ENCODE measurements around the gene GALNTL6. TPM values are rescaled to one million over a fixed set of nuclear protein-coding genes. Genes with fewer than 3 reads are reported as not detected.

GALNTL6 gene
- total RNA-seq, 4 donors from 2014 or later: 0.82 to 0.95 TPM; not detected in 2

GRCh38 chr4:172772781-172773180, 959.6 kb downstream of the GALNTL6 start:
- no peaks in the 10 kb centered on the region for H3K36me3 ChIP-seq
- no peaks in the 10 kb centered on the region for H3K27me3 ChIP-seq
- TF ChIP-seq POLR2AphosphoS5 (IDR thresholded peaks at IDR 0.05) (no peak), POLR2A (IDR thresholded peaks at IDR 0.05) (no peak), EP300 (IDR thresholded peaks at IDR 0.05; ENCODE audit: low read depth) (no peak), CTCF (IDR thresholded peaks at IDR 0.05) (no peak)
- H3K4me1 ChIP-seq: no peaks in the 10 kb centered on the region
- no peaks in the 10 kb centered on the region for H3K9me3 ChIP-seq
- 78% methylated on average over 5 of the region's 5 CpGs for WGBS, 2 donors (ENCODE audit: low coverage in 1 of 2)
- intact Hi-C loops (cut with DNase I; ENCODE audit: low total_unique reads) (no loop called here), in situ Hi-C loops (cut with MboI; ENCODE audit: low pct_ligation_motif_present in 1 of 4, low pct_unique_long_range_greater_than_20kb in 1 of 4, low sequenced_read_pairs in 3 of 4) (no loop called here)
- H3K4me3 ChIP-seq: no peak overlapping the region
- no peak for DNase-seq
- H3K27ac ChIP-seq: no peak overlapping the region

GRCh38 chr4:172776203-172776861, 963.1 kb downstream of the GALNTL6 start:
- WGBS, 2 donors (ENCODE audit: low coverage in 1 of 2): 70 to 83% methylated on average over 3 to 4 of the region's 4 CpGs
- Histone ChIP-seq H3K4me3 (no peak overlapping the region), H3K27ac (no peak overlapping the region), H3K36me3 (no peaks in the 10 kb centered on the region), H3K27me3 (no peaks in the 10 kb centered on the region), H3K4me1 (no peaks in the 10 kb centered on the region), H3K9me3 (no peaks in the 10 kb centered on the region)
- no peak for TF ChIP-seq EP300 (IDR thresholded peaks at IDR 0.05; ENCODE audit: low read depth)
- no peak for TF ChIP-seq CTCF (IDR thresholded peaks at IDR 0.05)
- TF ChIP-seq POLR2A (IDR thresholded peaks at IDR 0.05): no peak
- TF ChIP-seq POLR2AphosphoS5 (IDR thresholded peaks at IDR 0.05): no peak
- no peak for DNase-seq
- intact Hi-C loops (cut with DNase I; ENCODE audit: low total_unique reads) (no loop called here), in situ Hi-C loops (cut with MboI; ENCODE audit: low pct_ligation_motif_present in 1 of 4, low pct_unique_long_range_greater_than_20kb in 1 of 4, low sequenced_read_pairs in 3 of 4) (no loop called here)

GRCh38 chr4:172777729-172778431, 964.7 kb downstream of the GALNTL6 start:
- Histone ChIP-seq H3K4me3 (no peak overlapping the region), H3K4me1 (no peaks in the 10 kb centered on the region), H3K27ac (no peak overlapping the region), H3K9me3 (no peaks in the 10 kb centered on the region), H3K27me3 (no peaks in the 10 kb centered on the region), H3K36me3 (no peaks in the 10 kb centered on the region)
- no peak for DNase-seq
- in situ Hi-C loops (cut with MboI; ENCODE audit: low pct_ligation_motif_present in 1 of 4, low pct_unique_long_range_greater_than_20kb in 1 of 4, low sequenced_read_pairs in 3 of 4): no loop called here
- intact Hi-C loops (cut with DNase I; ENCODE audit: low total_unique reads): no loop called here
- 68 to 85% methylated on average over 3 of the region's 3 CpGs for WGBS, 2 donors (ENCODE audit: low coverage in 1 of 2)
- TF ChIP-seq POLR2AphosphoS5 (IDR thresholded peaks at IDR 0.05): no peak
- no peak for TF ChIP-seq POLR2A (IDR thresholded peaks at IDR 0.05)
- TF ChIP-seq CTCF (IDR thresholded peaks at IDR 0.05): no peak
- no peak for TF ChIP-seq EP300 (IDR thresholded peaks at IDR 0.05; ENCODE audit: low read depth)

GRCh38 chr4:172778583-172778982, 965.4 kb downstream of the GALNTL6 start:
- 75 to 78% methylated on average over 6 of the region's 6 CpGs for WGBS, 2 donors (ENCODE audit: low coverage in 1 of 2)
- no peak for DNase-seq
- Histone ChIP-seq H3K27me3 (no peaks in the 10 kb centered on the region), H3K9me3 (no peaks in the 10 kb centered on the region), H3K4me3 (no peak overlapping the region), H3K36me3 (no peaks in the 10 kb centered on the region), H3K27ac (no peak overlapping the region), H3K4me1 (no peaks in the 10 kb centered on the region)
- in situ Hi-C loops (cut with MboI; ENCODE audit: low pct_ligation_motif_present in 1 of 4, low pct_unique_long_range_greater_than_20kb in 1 of 4, low sequenced_read_pairs in 3 of 4): no loop called here
- intact Hi-C loops (cut with DNase I; ENCODE audit: low total_unique reads): no loop called here
- TF ChIP-seq POLR2AphosphoS5 (IDR thresholded peaks at IDR 0.05) (no peak), POLR2A (IDR thresholded peaks at IDR 0.05) (no peak), CTCF (IDR thresholded peaks at IDR 0.05) (no peak), EP300 (IDR thresholded peaks at IDR 0.05; ENCODE audit: low read depth) (no peak)
